GM23338 (cell line): ENCODE results near the gene RALY.

Source experiments
- CREB1 ChIP-seq: fragments of 250-450 bp; sonication (Bioruptor Pico); IDR thresholded peaks from 2 replicates; pipeline ENCODE4 v1.5.0; 2020; ENCODE audit warnings: low read depth, mild to moderate bottlenecking, moderate library complexity
- EZH2 ChIP-seq: fragments of 200-600 bp; sonication (generic); IDR thresholded peaks from one replicate; pipeline ENCODE4 v1.8.0; 2017; ENCODE audit warnings: antibody characterized with exemption, mild to moderate bottlenecking, low read depth; ENCODE audit not compliant: unreplicated experiment
- EZH2phosphoT487 ChIP-seq: fragments of 200-600 bp; sonication (generic); IDR thresholded peaks from one replicate; pipeline ENCODE4 v1.8.1; 2018; ENCODE audit warnings: antibody characterized with exemption; ENCODE audit not compliant: unreplicated experiment
- NANOG ChIP-seq: IDR thresholded peaks from 2 replicates; pipeline ENCODE4 v1.6.1; 2016; ENCODE audit warnings: antibody characterized with exemption, borderline replicate concordance
- POLR2AphosphoS5 ChIP-seq: IDR thresholded peaks from 2 replicates; pipeline ENCODE4 v1.6.1; 2016; ENCODE audit warnings: antibody characterized with exemption, low read depth
- ZNF114 ChIP-seq: fragments of 250-450 bp; sonication (Bioruptor Pico); IDR thresholded peaks from 2 replicates; pipeline ENCODE4 v1.5.0; 2020; ENCODE audit warnings: mild to moderate bottlenecking, moderate library complexity
- TF ChIP-seq, protein P1 (sequence below), 2 experiments: fragments of 200-600 bp in 1 of 2; sonication (generic) in 1 of 2; conservative IDR thresholded peaks; 2 replicates each; pipeline versions ENCODE4 v1.5.1 to v1.6.1; 2016 to 2017; ENCODE audit warnings: antibody characterized with exemption in 2 of 2, low read depth in 2 of 2, mild to moderate bottlenecking in 2 of 2, moderate library complexity in 1 of 2
- TF ChIP-seq, protein P2 (sequence below): IDR thresholded peaks from one replicate; pipeline ENCODE4 v1.6.1; 2018; ENCODE audit warnings: antibody characterized with exemption; ENCODE audit not compliant: unreplicated experiment

DNA sequence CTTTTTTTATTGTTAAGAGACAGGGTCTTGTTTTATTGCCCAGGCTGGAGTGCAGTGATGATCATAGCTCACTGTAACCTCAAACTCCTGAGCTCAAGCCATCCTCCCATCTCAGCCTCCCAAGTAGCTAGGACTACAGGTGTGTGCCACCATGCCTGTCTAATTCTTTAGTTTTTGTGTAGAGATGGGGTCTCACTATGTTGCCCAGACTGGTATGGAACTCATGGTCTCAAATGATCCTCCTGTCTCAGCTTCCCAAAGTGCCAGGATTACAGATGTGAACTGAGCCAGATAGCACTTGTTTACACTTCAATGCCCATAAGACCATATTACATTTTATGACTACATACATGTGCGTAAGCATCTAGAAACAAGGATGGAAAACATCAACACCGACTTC is 100.2 kb downstream of the RALY start:
- TF ChIP-seq, protein P1, sequence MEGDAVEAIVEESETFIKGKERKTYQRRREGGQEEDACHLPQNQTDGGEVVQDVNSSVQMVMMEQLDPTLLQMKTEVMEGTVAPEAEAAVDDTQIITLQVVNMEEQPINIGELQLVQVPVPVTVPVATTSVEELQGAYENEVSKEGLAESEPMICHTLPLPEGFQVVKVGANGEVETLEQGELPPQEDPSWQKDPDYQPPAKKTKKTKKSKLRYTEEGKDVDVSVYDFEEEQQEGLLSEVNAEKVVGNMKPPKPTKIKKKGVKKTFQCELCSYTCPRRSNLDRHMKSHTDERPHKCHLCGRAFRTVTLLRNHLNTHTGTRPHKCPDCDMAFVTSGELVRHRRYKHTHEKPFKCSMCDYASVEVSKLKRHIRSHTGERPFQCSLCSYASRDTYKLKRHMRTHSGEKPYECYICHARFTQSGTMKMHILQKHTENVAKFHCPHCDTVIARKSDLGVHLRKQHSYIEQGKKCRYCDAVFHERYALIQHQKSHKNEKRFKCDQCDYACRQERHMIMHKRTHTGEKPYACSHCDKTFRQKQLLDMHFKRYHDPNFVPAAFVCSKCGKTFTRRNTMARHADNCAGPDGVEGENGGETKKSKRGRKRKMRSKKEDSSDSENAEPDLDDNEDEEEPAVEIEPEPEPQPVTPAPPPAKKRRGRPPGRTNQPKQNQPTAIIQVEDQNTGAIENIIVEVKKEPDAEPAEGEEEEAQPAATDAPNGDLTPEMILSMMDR (conservative IDR thresholded peaks at IDR 0.05; ENCODE audit: low read depth in 2 of 2), result no peak
- TF ChIP-seq EZH2phosphoT487 (no peak), CREB1 (CRISPR knock-in tag) (no peak), EZH2 (no peak), POLR2AphosphoS5 (no peak), NANOG (no peak), ZNF114 (CRISPR knock-in tag) (no peak)
- TF ChIP-seq, protein P2, sequence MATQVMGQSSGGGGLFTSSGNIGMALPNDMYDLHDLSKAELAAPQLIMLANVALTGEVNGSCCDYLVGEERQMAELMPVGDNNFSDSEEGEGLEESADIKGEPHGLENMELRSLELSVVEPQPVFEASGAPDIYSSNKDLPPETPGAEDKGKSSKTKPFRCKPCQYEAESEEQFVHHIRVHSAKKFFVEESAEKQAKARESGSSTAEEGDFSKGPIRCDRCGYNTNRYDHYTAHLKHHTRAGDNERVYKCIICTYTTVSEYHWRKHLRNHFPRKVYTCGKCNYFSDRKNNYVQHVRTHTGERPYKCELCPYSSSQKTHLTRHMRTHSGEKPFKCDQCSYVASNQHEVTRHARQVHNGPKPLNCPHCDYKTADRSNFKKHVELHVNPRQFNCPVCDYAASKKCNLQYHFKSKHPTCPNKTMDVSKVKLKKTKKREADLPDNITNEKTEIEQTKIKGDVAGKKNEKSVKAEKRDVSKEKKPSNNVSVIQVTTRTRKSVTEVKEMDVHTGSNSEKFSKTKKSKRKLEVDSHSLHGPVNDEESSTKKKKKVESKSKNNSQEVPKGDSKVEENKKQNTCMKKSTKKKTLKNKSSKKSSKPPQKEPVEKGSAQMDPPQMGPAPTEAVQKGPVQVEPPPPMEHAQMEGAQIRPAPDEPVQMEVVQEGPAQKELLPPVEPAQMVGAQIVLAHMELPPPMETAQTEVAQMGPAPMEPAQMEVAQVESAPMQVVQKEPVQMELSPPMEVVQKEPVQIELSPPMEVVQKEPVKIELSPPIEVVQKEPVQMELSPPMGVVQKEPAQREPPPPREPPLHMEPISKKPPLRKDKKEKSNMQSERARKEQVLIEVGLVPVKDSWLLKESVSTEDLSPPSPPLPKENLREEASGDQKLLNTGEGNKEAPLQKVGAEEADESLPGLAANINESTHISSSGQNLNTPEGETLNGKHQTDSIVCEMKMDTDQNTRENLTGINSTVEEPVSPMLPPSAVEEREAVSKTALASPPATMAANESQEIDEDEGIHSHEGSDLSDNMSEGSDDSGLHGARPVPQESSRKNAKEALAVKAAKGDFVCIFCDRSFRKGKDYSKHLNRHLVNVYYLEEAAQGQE, result no peak
